HepG2 (cell line): Measurements from ENCODE around the gene DSG2. TPM values are rescaled to one million over a fixed set of nuclear protein-coding genes. Genes with fewer than 3 reads are reported as not detected.
A peak's percentile ranks its signal among the peaks of the same experiment; 100 is the strongest.

ENCODE experiments used
- E2F5 ChIP-seq: sonication (generic); formaldehyde crosslinking; conservative IDR thresholded peaks from 2 replicates; pipeline ENCODE4 v1.4.0; 2020; ENCODE audit warnings: missing genetic modification reagents
- ELK4 ChIP-seq: sonication (generic); formaldehyde crosslinking; IDR thresholded peaks from 2 replicates; pipeline ENCODE4 v1.9.0; 2021; ENCODE audit warnings: missing genetic modification reagents, borderline replicate concordance
- GPN1 ChIP-seq: sonication (generic); formaldehyde crosslinking; IDR thresholded peaks from 2 replicates; pipeline ENCODE4 v1.5.1; 2020; ENCODE audit warnings: missing genetic modification reagents, borderline replicate concordance
- IRF2 ChIP-seq: IDR thresholded peaks from 2 replicates; pipeline ENCODE4 v1.6.1; 2018; ENCODE audit warnings: missing genetic modification reagents, missing compliant biosample characterization
- KLF15 ChIP-seq: sonication (generic); formaldehyde crosslinking; IDR thresholded peaks from 2 replicates; pipeline ENCODE4 v1.8.1; 2023; ENCODE audit warnings: borderline replicate concordance, mild to moderate bottlenecking, inconsistent platforms, missing genetic modification reagents, mixed read lengths
- PHF21A ChIP-seq: sonication (generic); formaldehyde crosslinking; IDR thresholded peaks from 2 replicates; pipeline ENCODE4 v1.5.0; 2020; ENCODE audit warnings: mild to moderate bottlenecking, missing genetic modification reagents
- RFX5 ChIP-seq: IDR thresholded peaks from 2 replicates; pipeline ENCODE4 v1.6.1; 2011; ENCODE audit warnings: low read depth, low read length, improper control_type of control experiment
- ZBTB20 ChIP-seq: sonication (generic); formaldehyde crosslinking; IDR thresholded peaks from 2 replicates; pipeline ENCODE4 v1.8.1; 2023; ENCODE audit warnings: missing genetic modification reagents, low read depth, mild to moderate bottlenecking, borderline replicate concordance
- ZFP36 ChIP-seq: fragments of 150-350 bp; IDR thresholded peaks from 2 replicates; pipeline ENCODE4 v1.6.1; 2018; ENCODE audit warnings: borderline replicate concordance, low read length, low read depth; ENCODE audit not compliant: partially characterized antibody
- ZFP91 ChIP-seq: sonication (generic); formaldehyde crosslinking; IDR thresholded peaks from 2 replicates; pipeline ENCODE4 v1.9.0; 2022; ENCODE audit warnings: missing genetic modification reagents, mild to moderate bottlenecking, borderline replicate concordance
- ZKSCAN1 ChIP-seq: fragments of 150-350 bp; IDR thresholded peaks from 2 replicates; pipeline ENCODE4 v1.6.1; 2014; ENCODE audit warnings: low read length
- ZKSCAN8 ChIP-seq: IDR thresholded peaks from 2 replicates; pipeline ENCODE4 v1.6.1; 2016; ENCODE audit warnings: borderline replicate concordance, missing genetic modification reagents, missing compliant biosample characterization
- ZNF546 ChIP-seq: sonication (generic); formaldehyde crosslinking; conservative IDR thresholded peaks from 2 replicates; pipeline ENCODE4 v1.8.1; 2023; ENCODE audit warnings: mild to moderate bottlenecking, missing genetic modification reagents
- ZNF687 ChIP-seq: sonication (generic); formaldehyde crosslinking; IDR thresholded peaks from 2 replicates; pipeline ENCODE4 v1.5.1; 2020; ENCODE audit warnings: mild to moderate bottlenecking, missing genetic modification reagents, moderate library complexity
- polyA plus RNA-seq, 8 experiments: library from polyadenylated mRNA; depleted of rRNA in 3 of 8; stranded (reverse) in 7 of 8; unstranded in 1 of 8; fragments of >200 nt; fragmentation: Illumina TruSeq in 4 of 8; extraction: Trizol in 4 of 8; gene quantifications; 2 replicates each; pipeline versions ENCODE4 v1.2.1 to v1.2.3, GENCODE V29; 2011 to 2016; ENCODE audit warnings: low read depth in 4 of 8, missing spikeins in 1 of 8, mixed read lengths in 1 of 8; ENCODE audit not compliant: insufficient read depth in 1 of 8
- total RNA-seq, 5 experiments: library from RNA; depleted of rRNA; stranded (reverse); fragments of >200 nt; fragmentation: Illumina TruSeq; extraction: Trizol; gene quantifications; 2 replicates each; pipeline ENCODE4 v1.2.3, GENCODE V29; 2016; ENCODE audit warnings: low read depth in 1 of 5
- TF ChIP-seq, protein P1 (sequence below): sonication (generic); formaldehyde crosslinking; IDR thresholded peaks from 2 replicates; pipeline ENCODE4 v1.5.1; 2020; ENCODE audit warnings: missing genetic modification reagents, mild to moderate bottlenecking, borderline replicate concordance
- TF ChIP-seq, protein P2 (sequence below): sonication (generic); formaldehyde crosslinking; IDR thresholded peaks from 2 replicates; pipeline ENCODE4 v1.8.1; 2023; ENCODE audit warnings: mild to moderate bottlenecking, inconsistent platforms, moderate library complexity, missing genetic modification reagents, borderline replicate concordance

The DSG2 gene
- total and polyA plus RNA-seq, 2 of the 13 experiments (the other 11 are each of a cell fraction or from before 2014, with no cell fraction given), result 23.3 to 66.7 TPM

DNA sequence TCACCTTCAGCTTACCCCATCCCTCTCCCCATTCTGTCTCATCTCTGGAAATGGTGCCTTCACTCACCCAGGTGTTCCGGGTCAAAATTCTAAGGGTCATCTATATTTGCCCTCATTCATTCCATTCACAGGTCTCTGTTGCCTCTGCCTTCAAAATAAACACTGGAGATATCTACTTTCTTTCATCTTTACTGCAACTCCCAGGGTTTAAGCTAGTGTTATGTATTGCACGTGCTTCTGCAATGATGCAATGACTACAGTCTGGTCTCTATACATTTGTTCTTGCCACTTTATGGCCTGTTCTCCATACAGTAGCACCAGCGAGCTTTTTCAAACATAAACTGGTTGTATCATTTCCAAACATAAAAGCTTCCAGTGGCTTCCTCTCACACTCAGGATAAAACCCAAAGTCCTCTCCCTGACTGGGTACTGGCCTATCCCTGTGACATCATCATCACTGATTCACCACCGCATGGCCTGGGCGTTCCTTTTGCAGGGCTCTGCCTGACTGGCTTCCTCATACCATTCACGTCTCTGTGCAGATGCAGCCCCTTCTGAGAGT lies 14.3 kb downstream of the DSG2 start (continued):
- TF ChIP-seq, protein P1, sequence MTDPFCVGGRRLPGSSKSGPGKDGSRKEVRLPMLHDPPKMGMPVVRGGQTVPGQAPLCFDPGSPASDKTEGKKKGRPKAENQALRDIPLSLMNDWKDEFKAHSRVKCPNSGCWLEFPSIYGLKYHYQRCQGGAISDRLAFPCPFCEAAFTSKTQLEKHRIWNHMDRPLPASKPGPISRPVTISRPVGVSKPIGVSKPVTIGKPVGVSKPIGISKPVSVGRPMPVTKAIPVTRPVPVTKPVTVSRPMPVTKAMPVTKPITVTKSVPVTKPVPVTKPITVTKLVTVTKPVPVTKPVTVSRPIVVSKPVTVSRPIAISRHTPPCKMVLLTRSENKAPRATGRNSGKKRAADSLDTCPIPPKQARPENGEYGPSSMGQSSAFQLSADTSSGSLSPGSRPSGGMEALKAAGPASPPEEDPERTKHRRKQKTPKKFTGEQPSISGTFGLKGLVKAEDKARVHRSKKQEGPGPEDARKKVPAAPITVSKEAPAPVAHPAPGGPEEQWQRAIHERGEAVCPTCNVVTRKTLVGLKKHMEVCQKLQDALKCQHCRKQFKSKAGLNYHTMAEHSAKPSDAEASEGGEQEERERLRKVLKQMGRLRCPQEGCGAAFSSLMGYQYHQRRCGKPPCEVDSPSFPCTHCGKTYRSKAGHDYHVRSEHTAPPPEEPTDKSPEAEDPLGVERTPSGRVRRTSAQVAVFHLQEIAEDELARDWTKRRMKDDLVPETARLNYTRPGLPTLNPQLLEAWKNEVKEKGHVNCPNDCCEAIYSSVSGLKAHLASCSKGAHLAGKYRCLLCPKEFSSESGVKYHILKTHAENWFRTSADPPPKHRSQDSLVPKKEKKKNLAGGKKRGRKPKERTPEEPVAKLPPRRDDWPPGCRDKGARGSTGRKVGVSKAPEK (CRISPR knock-in tag), result no peak
- TF ChIP-seq GPN1 (CRISPR knock-in tag) (no peak), ZFP36 (no peak), ZFP91 (CRISPR knock-in tag) (peak; percentile 28; the same call in 1 of the 2 replicates), KLF15 (no peak), ZKSCAN8 (CRISPR knock-in tag) (no peak; the same call in 1 of the 2 replicates), E2F5 (no peak), ZBTB20 (peak; percentile 99), RFX5 (no peak), PHF21A (CRISPR knock-in tag) (peak; percentile 96), ZNF546 (CRISPR knock-in tag) (no peak), IRF2 (CRISPR knock-in tag) (0 out of 2 replicates have a peak, but pooled peaks have one; percentile 46), ELK4 (CRISPR knock-in tag) (no peak), ZKSCAN1 (no peak), ZNF687 (no peak)
- TF ChIP-seq, protein P2, sequence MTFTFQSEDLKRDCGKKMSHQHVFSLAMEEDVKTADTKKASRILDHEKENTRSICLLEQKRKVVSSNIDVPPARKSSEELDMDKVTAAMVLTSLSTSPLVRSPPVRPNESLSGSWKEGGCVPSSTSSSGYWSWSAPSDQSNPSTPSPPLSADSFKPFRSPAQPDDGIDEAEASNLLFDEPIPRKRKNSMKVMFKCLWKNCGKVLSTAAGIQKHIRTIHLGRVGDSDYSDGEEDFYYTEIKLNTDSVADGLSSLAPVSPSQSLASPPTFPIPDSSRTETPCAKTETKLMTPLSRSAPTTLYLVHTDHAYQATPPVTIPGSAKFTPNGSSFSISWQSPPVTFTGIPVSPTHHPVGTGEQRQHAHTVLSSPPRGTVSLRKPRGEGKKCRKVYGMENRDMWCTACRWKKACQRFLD, result no peak
